ENCODE measurements around the gene WNT9A.
"Not testable (repeated sequence)": the region's sequence is repeated elsewhere in the genome, so short reads cannot be mapped to it uniquely, and the experiment has no call there.

DNA sequence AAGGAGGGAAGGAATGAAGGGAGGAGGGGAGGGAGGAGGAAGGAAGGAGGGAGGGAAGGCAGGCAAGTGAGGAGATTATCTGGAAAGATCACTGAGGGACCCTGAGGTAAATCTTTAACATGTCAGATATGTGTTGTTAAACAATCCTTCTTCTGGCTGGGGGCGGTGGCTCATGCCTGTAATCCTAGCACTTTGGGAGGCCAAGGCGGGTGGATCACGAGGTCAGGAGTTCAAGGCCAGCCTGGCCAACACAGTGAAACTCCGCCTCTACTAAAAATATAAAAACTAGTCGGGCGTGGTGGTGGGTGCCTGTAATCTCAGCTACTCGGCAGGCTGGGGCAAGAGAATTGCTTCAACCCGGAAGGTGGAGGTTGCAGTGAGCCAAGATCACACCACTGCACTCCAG is 37.8 kb downstream of the WNT9A start:
- not testable (repeated sequence) for TF ChIP-seq EZH2 (IDR thresholded peaks at IDR 0.05; ENCODE audit: borderline replicate concordance, low read depth, low read length, poor library complexity, severe bottlenecking)
- TF ChIP-seq, protein P1, sequence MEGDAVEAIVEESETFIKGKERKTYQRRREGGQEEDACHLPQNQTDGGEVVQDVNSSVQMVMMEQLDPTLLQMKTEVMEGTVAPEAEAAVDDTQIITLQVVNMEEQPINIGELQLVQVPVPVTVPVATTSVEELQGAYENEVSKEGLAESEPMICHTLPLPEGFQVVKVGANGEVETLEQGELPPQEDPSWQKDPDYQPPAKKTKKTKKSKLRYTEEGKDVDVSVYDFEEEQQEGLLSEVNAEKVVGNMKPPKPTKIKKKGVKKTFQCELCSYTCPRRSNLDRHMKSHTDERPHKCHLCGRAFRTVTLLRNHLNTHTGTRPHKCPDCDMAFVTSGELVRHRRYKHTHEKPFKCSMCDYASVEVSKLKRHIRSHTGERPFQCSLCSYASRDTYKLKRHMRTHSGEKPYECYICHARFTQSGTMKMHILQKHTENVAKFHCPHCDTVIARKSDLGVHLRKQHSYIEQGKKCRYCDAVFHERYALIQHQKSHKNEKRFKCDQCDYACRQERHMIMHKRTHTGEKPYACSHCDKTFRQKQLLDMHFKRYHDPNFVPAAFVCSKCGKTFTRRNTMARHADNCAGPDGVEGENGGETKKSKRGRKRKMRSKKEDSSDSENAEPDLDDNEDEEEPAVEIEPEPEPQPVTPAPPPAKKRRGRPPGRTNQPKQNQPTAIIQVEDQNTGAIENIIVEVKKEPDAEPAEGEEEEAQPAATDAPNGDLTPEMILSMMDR (conservative IDR thresholded peaks at IDR 0.05; ENCODE audit: low read depth, low read length), result not testable (repeated sequence)

All from A673 (cell line).